Activated CD4-positive, alpha-beta T cell treated with anti-CD3 and anti-CD28 coated beads, Interleukin-2, Interleukin-6, amounts not matched to agents 100 ng/mL and 50 ng/mL, durations not matched to agents 16 hours and 8 hours (primary cell): Measurements from ENCODE around the gene LPP.

ENCODE experiments used
- DNase-seq: peaks from one replicate; pipeline ENCODE4 v3.0.0-alpha.2; 2020

The LPP gene

GRCh38 chr3:188279502-188280335 lies 125.8 kb downstream of the LPP start:
- DNase-seq = no peak

GRCh38 chr3:188280627-188281026 lies 126.7 kb downstream of the LPP start:
- DNase-seq = no peak

DNA sequence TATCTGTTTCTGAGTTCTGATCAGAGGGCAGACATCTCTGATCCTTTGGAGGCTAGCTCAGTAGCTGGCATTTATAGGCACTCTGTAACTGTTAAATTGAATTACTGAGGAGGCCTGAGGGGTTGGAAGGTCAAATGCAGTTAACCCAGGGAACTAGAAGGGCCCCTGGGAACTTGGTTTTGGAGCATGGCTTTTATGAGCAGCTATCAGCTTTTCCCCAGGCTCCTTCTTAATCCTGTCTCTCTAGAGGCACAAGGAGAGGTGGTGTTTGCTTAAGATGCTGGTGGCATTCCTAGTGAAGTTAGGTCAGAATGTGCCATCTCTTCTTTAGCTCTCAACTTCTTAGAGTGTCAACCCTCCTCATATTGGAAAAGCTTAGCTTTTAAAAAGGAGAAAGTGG lies 128.9 kb downstream of the LPP start:
- DNase-seq = no peak

DNA sequence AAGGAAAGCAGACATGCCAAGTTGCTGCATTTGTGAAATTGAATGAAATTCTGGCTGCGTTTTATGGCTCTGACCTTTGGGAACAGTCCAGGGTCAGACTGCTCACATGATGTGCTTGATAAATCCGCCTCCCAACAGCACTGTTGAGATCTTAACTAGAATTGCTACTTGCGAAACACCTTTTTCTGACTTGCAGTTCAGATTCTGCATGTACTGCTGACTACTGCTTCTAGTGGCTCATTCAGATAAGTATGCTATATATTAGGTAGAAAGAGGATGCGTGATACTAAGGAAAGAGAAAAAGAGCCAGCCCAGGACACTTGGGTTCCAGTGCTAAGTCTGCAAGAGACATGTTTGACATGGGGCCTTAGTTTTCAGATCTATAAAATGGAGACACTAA lies 129.4 kb downstream of the LPP start:
- DNase-seq = no peak

GRCh38 chr3:188284455-188285212 lies 130.7 kb downstream of the LPP start:
- DNase-seq = peak; percentile 84

DNA sequence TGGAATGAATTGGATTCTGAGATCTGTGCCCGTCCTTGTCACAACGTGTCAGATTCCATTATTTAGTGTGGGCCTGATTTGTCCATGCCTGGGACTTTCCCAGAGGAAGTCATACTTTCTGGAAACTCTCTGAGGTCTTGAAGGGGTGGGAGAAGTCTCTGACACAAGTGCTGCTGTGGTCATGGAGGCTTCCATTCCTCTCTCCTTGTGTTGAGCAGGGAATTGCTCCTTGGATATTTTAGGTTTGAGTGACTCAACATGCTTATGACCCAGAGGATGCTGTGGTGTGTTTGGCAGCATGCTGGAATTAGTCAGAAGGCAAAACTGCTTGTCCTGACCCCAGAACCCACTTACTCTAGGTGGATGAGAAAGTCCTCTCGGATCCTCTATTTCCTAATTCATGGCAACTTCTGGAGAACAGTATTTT lies 132.1 kb downstream of the LPP start:
- peak; percentile 44 for DNase-seq

- DNase-seq = no peak
These were observed 133.4 kb downstream of the LPP start for GRCh38 chr3:188287339-188287738.

- DNase-seq = peak; percentile 56
These were observed 134.0 kb downstream of the LPP start for GRCh38 chr3:188287762-188288505.

- DNase-seq = no peak
These were observed 138.3 kb downstream of the LPP start for GRCh38 chr3:188292251-188292650.

GRCh38 chr3:188292827-188293226 lies 138.9 kb downstream of the LPP start:
- DNase-seq = no peak

GRCh38 chr3:188294113-188294512 lies 140.2 kb downstream of the LPP start:
- peak; percentile 50 for DNase-seq

DNA sequence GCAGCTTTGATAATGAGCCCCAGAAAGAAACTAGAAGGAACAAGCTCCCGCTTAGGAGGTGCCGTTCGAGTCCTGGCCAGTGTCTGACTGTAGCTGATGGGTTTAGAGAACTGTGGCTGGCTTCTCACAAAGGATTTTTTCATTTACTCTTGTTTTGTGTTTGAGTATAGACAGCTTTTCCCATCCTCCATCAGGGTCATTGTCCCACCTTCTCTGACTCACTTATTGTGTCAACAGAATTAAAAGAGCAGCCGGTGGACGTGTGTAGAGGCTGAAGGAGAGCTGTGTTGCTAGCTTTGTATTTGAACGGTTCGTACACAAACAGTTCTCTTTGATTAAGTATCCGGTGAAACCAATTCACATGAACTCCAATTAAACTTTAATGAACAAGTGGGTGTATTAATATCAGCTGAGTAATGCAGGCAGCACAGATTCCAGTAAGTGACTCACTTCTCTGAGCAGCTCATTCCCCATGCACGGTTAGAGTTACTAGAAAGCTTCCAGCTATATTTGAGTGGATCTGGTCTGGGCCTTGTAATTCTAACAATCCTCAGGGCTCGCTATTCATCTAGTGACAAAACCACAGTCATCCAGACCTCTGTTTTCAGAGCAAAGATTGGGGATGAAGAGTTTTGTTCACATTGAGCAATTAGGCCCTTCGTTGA lies 141.0 kb downstream of the LPP start:
- peak; percentile 54 for DNase-seq

DNA sequence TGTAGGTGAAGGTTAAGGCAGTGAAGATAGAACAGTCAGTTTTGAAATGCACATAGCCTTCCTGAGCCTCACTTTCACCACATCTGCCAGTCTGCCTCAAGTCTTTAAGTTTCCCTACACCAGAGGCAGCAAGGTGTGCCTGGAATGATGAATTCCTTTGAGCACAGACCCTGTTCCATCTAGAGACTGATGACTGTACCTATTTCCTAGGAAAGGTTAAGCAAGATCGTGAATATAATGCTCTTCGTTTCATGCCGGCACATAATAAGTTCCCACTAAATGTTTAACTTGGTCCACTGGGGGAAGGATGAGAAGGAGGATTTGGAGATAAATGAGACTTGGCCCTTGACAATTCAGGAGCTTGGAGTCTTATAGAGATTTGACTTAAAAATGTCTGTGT lies 141.9 kb downstream of the LPP start:
- DNase-seq = no peak

- no peak for DNase-seq
These were observed 143.0 kb downstream of the LPP start for GRCh38 chr3:188296761-188297612.

GRCh38 chr3:188298585-188298984 lies 144.6 kb downstream of the LPP start:
- no peak for DNase-seq

GRCh38 chr3:188299068-188299467 lies 145.1 kb downstream of the LPP start:
- DNase-seq = peak; percentile 87

GRCh38 chr3:188299708-188300107 lies 145.8 kb downstream of the LPP start:
- peak; percentile 26 for DNase-seq

DNA sequence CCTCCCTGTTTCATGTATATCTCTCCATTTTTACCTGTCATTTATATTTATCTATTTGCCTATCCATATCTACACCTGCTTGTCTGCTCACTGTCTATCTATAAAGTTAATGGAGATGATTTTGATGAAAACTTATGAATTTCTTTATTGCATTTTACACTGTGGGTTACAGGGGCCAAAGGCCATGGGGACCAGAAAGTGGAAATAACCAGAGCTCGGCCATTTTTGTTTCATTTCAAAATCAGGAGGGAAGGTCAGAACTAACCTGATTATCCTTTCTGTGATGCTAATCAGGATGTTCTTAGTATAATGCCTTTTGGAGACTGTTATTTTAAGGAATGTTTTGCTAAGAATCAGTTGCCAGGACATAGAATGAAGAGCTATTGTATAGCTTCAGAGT lies 147.2 kb downstream of the LPP start:
- DNase-seq = no peak

- DNase-seq = no peak
These were observed 149.4 kb downstream of the LPP start for GRCh38 chr3:188303286-188303799.

DNA sequence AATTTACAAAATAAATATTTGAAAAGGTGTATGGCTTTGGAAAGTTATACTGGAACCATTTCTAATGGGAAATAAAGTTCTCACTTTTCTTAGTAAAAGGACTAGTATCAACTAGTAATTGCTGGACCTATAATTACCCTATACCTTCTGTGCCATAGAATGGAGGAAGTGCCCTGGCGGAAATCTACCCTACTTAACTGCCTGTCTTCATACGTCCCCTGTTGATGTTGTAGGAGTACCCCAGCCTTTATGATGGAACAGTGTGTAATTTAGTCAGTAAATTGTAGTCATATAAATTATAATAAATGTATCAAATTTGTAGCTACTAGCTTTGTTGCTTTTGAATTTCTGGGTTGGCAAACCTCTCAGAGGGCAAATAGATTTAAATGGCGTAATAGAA lies 149.9 kb downstream of the LPP start:
- no peak for DNase-seq

GRCh38 chr3:188304501-188304900 lies 150.5 kb downstream of the LPP start:
- DNase-seq = no peak

DNA sequence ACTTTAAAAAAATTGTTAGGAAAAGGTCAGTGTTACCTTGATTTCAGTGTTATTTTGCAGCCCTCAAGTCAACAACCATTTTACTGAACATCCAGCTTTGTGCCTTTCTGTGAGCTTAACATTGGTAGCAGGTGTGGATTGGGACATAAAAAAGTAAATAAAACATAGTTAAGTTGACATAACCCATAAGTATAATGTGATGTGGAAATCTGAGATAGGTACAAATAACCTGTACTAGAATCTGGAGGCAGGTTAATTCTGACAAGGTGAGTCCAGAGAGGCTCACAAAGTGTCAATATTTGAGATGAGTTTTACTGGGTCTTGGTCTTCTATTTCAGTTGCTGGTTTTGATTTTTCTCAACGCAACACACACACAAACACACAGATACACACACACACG lies 151.3 kb downstream of the LPP start:
- DNase-seq = no peak
